CD1c-positive myeloid dendritic cell (primary cell): ENCODE measurements around the gene MS4A6E.

ENCODE experiments used
- DNase-seq: peaks from one replicate; pipeline ENCODE4 v3.0.0-alpha.2; 2016; ENCODE audit errors: extremely low spot score

Gene MS4A6E

DNA sequence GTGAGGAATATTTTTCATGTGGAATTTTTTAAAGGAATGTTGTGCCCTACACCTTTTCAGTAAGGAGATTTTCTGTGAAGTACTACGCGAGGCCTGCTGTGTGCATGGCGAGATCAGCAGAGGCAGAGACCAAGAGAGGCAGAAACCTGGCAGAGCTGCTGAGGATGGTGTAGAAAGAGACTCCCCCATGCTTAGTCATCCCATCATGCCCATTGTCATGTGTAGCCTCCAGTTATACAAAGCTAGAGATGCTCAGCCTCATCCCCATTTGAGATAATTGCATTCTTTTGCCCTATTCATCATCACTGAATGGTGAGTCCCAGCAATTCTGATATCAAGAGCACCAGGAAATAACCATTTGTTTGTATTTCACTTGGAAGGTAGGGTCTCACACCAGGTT, 48.3 kb downstream of the MS4A6E start:
- DNase-seq = no peak

GRCh38 chr11:60376601-60377000, 49.5 kb downstream of the MS4A6E start:
- no peak for DNase-seq

DNA sequence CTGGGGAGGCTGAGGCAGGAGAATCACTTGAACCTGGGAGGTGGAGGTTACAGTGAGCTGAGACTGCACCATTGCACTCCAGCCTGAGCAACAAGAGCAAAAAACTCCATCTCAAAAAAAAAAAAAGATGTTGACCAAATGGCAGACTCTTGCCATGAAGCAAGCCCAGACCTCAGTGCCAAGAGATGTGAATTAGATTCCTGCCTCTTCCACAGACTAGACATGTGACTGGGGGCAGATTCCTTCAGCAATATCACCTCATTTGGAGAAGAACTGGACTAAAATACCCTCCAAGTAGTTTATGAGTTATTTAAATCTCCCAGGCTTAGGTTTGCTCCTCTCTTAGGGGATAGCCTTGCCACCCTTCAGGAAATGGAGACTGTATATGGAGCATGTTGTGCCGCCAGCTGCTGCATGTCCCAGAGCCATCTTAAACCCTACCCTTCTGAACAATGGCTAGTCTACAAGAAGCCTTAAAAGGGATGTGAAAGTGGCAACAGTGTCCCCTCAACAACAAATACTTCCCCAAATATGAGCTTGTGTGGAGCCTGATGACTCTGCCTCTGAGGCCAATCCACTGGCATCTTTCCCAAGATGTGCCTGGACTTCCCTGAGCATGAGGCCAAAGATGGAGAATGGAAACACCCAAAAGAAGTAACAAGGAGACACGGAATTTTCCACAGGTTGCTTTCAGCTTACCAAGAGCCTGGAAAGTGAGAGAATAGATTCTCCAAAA, 50.5 kb downstream of the MS4A6E start:
- DNase-seq = peak; percentile 94

- DNase-seq = peak; percentile 89
These were observed 51.3 kb downstream of the MS4A6E start, which contains the start of gene MS4A7 for GRCh38 chr11:60378354-60378753. TSS of gene MS4A7 (plus strand) at chr11:60378532. CDS start at chr11:60383142, 4,610 bp downstream.

GRCh38 chr11:60389279-60389910, 62.3 kb downstream of the MS4A6E start:
- DNase-seq = peak; percentile 83

DNA sequence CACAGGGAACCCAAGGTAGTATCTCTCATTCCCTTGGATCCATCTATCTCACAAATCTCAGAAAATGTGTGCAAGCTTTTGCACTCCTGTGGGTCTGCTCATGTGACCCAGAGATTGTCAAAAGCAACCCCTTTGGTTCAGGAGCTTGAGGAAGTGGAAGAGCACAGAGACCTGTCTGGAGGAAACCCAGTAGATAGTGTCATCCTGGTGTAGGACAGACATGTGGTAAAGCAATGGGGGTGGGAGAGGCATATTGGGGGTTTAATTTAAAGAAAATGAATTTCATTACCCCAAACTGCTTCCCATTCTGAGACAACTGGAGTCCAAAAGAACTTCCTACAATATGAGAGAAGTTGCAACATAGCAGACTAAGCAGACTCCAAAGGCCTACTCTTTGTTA, 63.4 kb downstream of the MS4A6E start:
- peak; percentile 41 for DNase-seq
